Measurements from ENCODE around the gene URAD. TPM values are rescaled to one million over a fixed set of nuclear protein-coding genes. Genes with fewer than 3 reads are reported as not detected.
A peak's percentile ranks its signal among the peaks of the same experiment; 100 is the strongest.

URAD gene
- total RNA-seq, 1 donor = not detected

DNA sequence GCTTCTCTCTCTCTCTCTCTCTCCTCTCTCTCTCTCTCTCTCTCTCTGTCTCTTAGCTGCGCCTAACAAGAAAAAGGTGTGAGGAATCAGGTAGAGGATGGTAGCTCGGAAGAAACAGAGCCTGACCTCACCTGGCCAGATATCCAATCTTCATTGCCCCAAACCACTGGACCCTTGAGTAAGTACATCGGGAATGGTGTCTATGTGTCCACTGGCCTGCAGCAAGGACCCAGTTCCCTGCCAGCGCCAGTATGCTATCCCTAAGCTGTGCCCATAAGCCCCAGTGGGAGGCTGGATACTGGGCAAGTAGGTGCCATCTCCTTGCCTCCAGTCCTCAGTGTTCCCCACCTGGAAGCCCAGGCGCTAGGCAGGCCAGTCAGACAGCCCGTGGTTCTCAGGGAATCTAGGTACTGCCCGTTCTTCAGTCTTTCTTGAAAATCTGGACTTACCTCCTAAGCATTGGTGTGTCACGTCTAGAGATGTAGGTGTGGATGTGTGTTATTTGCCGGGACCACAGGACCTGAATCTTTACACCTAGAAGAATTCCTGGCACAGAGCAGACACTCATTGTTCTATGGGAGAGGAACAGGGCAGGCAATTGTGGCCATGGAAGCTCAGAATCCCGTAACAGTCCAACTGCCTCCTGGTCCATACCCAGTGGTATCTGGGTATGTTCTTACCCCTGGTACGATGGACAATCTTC is 7.3 kb downstream of the URAD start:
- Histone ChIP-seq H3K4me1 (ENCODE audit: insufficient read depth, low read length) (no peaks in the 10 kb centered on the region), H3K36me3 (ENCODE audit: insufficient read depth, low read length) (no peaks in the 10 kb centered on the region), H3K79me2 (ENCODE audit: insufficient read depth, low read length) (no peaks in the 10 kb centered on the region), H3K27ac (ENCODE audit: low read depth, low read length) (no peak overlapping the region), H3K4me2 (ENCODE audit: insufficient read depth, low read length) (no peak overlapping the region), H4K20me1 (ENCODE audit: insufficient read depth, low read length) (peaks cover 3% of the 10 kb centered on the region), H3K27me3 (ENCODE audit: insufficient read depth, low read length) (peaks cover 72% of the 10 kb centered on the region), H3K4me3 (ENCODE audit: insufficient read depth, low read length) (no peak overlapping the region), H2AFZ (ENCODE audit: low read length) (no peak overlapping the region), H3K9me3 (ENCODE audit: low read depth, low read length) (no peaks in the 10 kb centered on the region)
- peak; percentile 43 for DNase-seq (ENCODE audit: insufficient read length, low spot score, missing footprints)
- TF ChIP-seq, protein P1, sequence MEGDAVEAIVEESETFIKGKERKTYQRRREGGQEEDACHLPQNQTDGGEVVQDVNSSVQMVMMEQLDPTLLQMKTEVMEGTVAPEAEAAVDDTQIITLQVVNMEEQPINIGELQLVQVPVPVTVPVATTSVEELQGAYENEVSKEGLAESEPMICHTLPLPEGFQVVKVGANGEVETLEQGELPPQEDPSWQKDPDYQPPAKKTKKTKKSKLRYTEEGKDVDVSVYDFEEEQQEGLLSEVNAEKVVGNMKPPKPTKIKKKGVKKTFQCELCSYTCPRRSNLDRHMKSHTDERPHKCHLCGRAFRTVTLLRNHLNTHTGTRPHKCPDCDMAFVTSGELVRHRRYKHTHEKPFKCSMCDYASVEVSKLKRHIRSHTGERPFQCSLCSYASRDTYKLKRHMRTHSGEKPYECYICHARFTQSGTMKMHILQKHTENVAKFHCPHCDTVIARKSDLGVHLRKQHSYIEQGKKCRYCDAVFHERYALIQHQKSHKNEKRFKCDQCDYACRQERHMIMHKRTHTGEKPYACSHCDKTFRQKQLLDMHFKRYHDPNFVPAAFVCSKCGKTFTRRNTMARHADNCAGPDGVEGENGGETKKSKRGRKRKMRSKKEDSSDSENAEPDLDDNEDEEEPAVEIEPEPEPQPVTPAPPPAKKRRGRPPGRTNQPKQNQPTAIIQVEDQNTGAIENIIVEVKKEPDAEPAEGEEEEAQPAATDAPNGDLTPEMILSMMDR (IDR thresholded peaks at IDR 0.05; ENCODE audit: extremely low read depth, low read depth, low read length) = no peak

DNA sequence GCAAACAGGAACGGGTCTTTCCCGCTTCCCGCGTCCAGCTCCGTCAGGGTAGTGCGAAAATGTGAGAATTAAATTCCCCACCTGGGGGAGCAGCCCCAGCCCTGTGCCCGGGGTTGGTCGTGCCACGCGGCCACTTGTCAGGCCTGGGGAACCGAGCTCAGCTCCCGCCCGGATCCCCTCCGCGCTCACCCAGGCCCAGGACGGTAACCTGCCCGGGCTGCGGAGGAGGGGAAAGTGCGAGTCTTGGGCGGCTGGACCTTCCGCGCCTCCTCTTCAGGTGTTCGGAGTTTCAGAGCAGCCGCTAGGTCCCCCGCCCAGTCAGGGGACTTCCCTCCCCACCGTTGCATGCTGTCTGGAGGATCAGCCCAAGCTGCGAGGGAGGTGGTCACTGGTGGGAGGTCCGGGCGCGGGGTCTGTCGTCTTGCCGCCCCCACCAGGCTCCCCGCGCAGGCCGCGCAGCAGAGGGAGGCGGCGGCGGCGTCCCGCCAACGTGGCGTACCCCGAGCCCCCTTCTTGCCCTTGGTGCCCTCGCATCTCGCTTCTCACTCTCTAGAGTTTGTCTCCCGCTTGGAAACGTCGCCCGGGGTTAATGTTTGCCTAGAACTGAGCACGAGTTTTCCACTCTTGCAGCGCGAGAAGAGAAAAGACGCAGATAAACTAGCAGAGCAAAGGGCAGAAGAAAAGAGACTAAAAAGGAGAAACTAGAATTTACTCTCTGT is 8.1 kb downstream of the URAD start:
- no peaks in the 10 kb centered on the region for H3K9me3 ChIP-seq (ENCODE audit: low read depth, low read length)
- no peak overlapping the region for H3K4me3 ChIP-seq (ENCODE audit: insufficient read depth, low read length)
- TF ChIP-seq, protein P1 (IDR thresholded peaks at IDR 0.05; ENCODE audit: extremely low read depth, low read depth, low read length) = no peak
- no peaks in the 10 kb centered on the region for H3K79me2 ChIP-seq (ENCODE audit: insufficient read depth, low read length)
- H3K36me3 ChIP-seq (ENCODE audit: insufficient read depth, low read length) = no peaks in the 10 kb centered on the region
- no peaks in the 10 kb centered on the region for H3K4me1 ChIP-seq (ENCODE audit: insufficient read depth, low read length)
- no peak overlapping the region for H3K27ac ChIP-seq (ENCODE audit: low read depth, low read length)
- H3K4me2 ChIP-seq (ENCODE audit: insufficient read depth, low read length) = no peak overlapping the region
- peak; percentile 54 for DNase-seq (ENCODE audit: insufficient read length, low spot score, missing footprints)
- peaks cover 3% of the 10 kb centered on the region for H4K20me1 ChIP-seq (ENCODE audit: insufficient read depth, low read length)
- peaks cover 75% of the 10 kb centered on the region for H3K27me3 ChIP-seq (ENCODE audit: insufficient read depth, low read length)
- H2AFZ ChIP-seq (ENCODE audit: low read length) = no peak overlapping the region

DNA sequence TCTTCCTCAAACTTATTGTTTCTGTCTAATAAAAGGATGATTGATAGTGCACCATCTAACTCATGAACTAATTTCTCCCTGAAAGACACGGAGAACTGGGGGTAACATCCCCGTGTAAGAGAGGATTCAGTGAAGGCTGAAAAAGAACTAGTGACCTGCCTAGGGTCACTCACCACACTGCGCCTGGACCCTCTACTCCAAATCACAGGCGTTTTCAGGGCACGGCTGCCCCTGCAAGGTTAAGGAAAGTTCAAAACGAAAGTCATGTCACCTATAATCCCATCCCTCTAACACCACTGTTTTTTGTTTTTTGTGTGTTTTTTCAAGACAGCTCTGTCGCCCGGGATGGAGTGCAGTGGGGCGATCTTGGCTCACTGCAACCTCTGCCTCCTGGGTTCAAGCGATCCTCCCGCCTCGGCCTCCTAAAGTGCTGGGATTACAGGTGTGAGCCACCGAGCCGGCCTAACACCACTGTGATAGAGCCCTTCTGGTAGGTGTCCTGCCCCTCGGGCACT is 8.7 kb downstream of the URAD start:
- peak; percentile 85 for DNase-seq (ENCODE audit: insufficient read length, low spot score, missing footprints)
- Histone ChIP-seq H3K36me3 (ENCODE audit: insufficient read depth, low read length) (no peaks in the 10 kb centered on the region), H3K4me2 (ENCODE audit: insufficient read depth, low read length) (no peak overlapping the region), H3K27ac (ENCODE audit: low read depth, low read length) (no peak overlapping the region), H3K9me3 (ENCODE audit: low read depth, low read length) (no peaks in the 10 kb centered on the region), H3K27me3 (ENCODE audit: insufficient read depth, low read length) (peaks cover 81% of the 10 kb centered on the region), H3K79me2 (ENCODE audit: insufficient read depth, low read length) (no peaks in the 10 kb centered on the region), H4K20me1 (ENCODE audit: insufficient read depth, low read length) (peaks cover 3% of the 10 kb centered on the region), H2AFZ (ENCODE audit: low read length) (no peak overlapping the region), H3K4me1 (ENCODE audit: insufficient read depth, low read length) (no peaks in the 10 kb centered on the region), H3K4me3 (ENCODE audit: insufficient read depth, low read length) (no peak overlapping the region)
- TF ChIP-seq, protein P1 (IDR thresholded peaks at IDR 0.05; ENCODE audit: extremely low read depth, low read depth, low read length) = no peak

DNA sequence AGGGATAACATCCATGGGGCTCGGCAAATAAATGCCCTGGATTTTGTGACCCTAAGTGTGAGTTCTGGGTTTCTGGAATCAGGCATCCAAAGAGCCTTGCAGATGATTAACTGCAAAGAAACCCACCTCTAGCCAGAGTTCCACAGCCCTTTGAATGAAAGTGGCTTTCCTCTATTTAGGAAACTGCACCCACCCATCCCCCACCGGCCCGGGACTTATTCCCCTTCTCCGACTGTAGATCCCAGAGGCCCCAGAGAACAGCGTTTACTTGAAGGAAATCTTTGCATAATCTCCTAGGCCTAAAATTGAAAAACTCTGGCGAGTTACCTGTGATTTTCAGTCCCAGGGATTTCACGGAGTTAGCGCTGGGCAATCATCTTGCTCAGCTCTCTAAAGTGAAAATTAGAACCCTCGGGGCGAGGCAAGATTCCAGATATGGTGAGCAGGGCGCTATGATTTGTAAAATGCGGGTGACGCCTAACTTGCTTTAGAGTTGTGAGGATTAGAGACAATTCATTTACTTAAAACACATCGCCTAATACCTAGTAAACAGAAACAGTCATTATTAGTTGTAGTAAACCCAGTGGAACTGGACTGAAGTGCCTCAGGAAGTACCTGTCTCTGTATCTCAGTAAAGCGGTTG is 9.4 kb downstream of the URAD start:
- TF ChIP-seq, protein P1 (IDR thresholded peaks at IDR 0.05; ENCODE audit: extremely low read depth, low read depth, low read length) = no peak
- no peak overlapping the region for H3K4me3 ChIP-seq (ENCODE audit: insufficient read depth, low read length)
- H3K4me2 ChIP-seq (ENCODE audit: insufficient read depth, low read length) = no peak overlapping the region
- peak; percentile 59 for DNase-seq (ENCODE audit: insufficient read length, low spot score, missing footprints)
- H4K20me1 ChIP-seq (ENCODE audit: insufficient read depth, low read length) = peaks cover 3% of the 10 kb centered on the region
- H3K4me1 ChIP-seq (ENCODE audit: insufficient read depth, low read length) = no peaks in the 10 kb centered on the region
- H3K79me2 ChIP-seq (ENCODE audit: insufficient read depth, low read length) = no peaks in the 10 kb centered on the region
- no peaks in the 10 kb centered on the region for H3K36me3 ChIP-seq (ENCODE audit: insufficient read depth, low read length)
- H2AFZ ChIP-seq (ENCODE audit: low read length) = no peak overlapping the region
- peaks cover 87% of the 10 kb centered on the region for H3K27me3 ChIP-seq (ENCODE audit: insufficient read depth, low read length)
- no peaks in the 10 kb centered on the region for H3K9me3 ChIP-seq (ENCODE audit: low read depth, low read length)
- H3K27ac ChIP-seq (ENCODE audit: low read depth, low read length) = no peak overlapping the region
